Type B pancreatic cell (in vitro differentiated cells): ENCODE results near the gene PLSCR2. TPM values are rescaled to one million over a fixed set of nuclear protein-coding genes. Genes with fewer than 3 reads are reported as not detected.
"Not testable (repeated sequence)": the region's sequence is repeated elsewhere in the genome, so short reads cannot be mapped to it uniquely, and the experiment has no call there.

Source experiments
- DNase-seq: peaks from one replicate; pipeline ENCODE4 v3.0.0; 2021; ENCODE audit warnings: mixed read lengths; ENCODE audit not compliant: unreplicated experiment; ENCODE audit errors: extremely low spot score
- H3K27ac Mint-ChIP-seq: 2 replicates; pipeline ENCODE4 v1.8.0; 2021; ENCODE audit warnings: mild to moderate bottlenecking, mixed read lengths
- H3K27me3 Mint-ChIP-seq: 2 replicates; pipeline ENCODE4 v1.8.0; 2021; ENCODE audit warnings: mixed read lengths
- H3K36me3 Mint-ChIP-seq: 2 replicates; pipeline ENCODE4 v1.8.0; 2021; ENCODE audit warnings: mixed read lengths
- H3K4me1 Mint-ChIP-seq: one replicate; pipeline ENCODE4 v1.8.0; 2021; ENCODE audit warnings: mixed read lengths; ENCODE audit not compliant: unreplicated experiment
- H3K4me3 Mint-ChIP-seq: 2 replicates; pipeline ENCODE4 v1.8.0; 2021; ENCODE audit warnings: mild to moderate bottlenecking, mixed read lengths
- H3K9me3 Mint-ChIP-seq: 2 replicates; pipeline ENCODE4 v1.8.0; 2021; ENCODE audit warnings: mixed read lengths
- total RNA-seq: library from RNA; stranded (reverse); gene quantifications from 2 replicates; pipeline ENCODE4 v1.2.1, GENCODE V29; 2021; ENCODE audit warnings: low replicate concordance
- TF ChIP-seq, protein P1 (sequence below): fragments of 200-600 bp; sonication (generic); conservative IDR thresholded peaks from 2 replicates; pipeline ENCODE4 v1.5.0; 2021; ENCODE audit warnings: antibody characterized with exemption, mild to moderate bottlenecking

PLSCR2 gene
- total RNA-seq, 1 donor from 2014 or later, result not detected

- Mint-ChIP-seq H3K36me3 (no peaks in the 10 kb centered on the region), H3K27ac (no peak overlapping the region), H3K9me3 (no peaks in the 10 kb centered on the region), H3K4me3 (no peak overlapping the region), H3K4me1 (no peaks in the 10 kb centered on the region), H3K27me3 (no peaks in the 10 kb centered on the region)
- TF ChIP-seq, protein P1, sequence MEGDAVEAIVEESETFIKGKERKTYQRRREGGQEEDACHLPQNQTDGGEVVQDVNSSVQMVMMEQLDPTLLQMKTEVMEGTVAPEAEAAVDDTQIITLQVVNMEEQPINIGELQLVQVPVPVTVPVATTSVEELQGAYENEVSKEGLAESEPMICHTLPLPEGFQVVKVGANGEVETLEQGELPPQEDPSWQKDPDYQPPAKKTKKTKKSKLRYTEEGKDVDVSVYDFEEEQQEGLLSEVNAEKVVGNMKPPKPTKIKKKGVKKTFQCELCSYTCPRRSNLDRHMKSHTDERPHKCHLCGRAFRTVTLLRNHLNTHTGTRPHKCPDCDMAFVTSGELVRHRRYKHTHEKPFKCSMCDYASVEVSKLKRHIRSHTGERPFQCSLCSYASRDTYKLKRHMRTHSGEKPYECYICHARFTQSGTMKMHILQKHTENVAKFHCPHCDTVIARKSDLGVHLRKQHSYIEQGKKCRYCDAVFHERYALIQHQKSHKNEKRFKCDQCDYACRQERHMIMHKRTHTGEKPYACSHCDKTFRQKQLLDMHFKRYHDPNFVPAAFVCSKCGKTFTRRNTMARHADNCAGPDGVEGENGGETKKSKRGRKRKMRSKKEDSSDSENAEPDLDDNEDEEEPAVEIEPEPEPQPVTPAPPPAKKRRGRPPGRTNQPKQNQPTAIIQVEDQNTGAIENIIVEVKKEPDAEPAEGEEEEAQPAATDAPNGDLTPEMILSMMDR, result no peak
- no peak for DNase-seq
Measured at GRCh38 chr3:146454796-146455195, 14.6 kb downstream of the PLSCR2 start.

DNA sequence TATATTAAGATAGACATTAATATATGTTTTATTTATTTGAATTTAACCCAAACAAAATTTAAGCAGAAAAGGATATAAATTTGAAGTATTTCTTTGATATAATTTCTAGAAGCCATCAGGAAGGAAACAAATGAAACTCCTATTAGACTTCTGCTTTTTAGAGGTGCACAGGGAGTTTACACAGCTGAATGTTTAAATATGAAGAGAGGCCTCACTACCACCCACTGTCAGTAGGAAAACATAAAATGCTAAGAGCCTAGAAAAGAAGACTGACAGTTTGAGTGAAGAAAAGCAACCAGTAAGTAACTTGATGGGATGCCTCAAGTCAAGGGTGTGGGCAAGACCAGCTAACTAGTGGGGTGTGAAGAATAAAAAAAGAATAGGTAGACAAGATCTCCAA lies 19.7 kb downstream of the PLSCR2 start:
- Mint-ChIP-seq H3K4me3 (no peak overlapping the region), H3K9me3 (no peaks in the 10 kb centered on the region), H3K27me3 (no peaks in the 10 kb centered on the region), H3K27ac (no peak overlapping the region), H3K36me3 (no peaks in the 10 kb centered on the region), H3K4me1 (no peaks in the 10 kb centered on the region)
- TF ChIP-seq, protein P1, result no peak
- no peak for DNase-seq

DNA sequence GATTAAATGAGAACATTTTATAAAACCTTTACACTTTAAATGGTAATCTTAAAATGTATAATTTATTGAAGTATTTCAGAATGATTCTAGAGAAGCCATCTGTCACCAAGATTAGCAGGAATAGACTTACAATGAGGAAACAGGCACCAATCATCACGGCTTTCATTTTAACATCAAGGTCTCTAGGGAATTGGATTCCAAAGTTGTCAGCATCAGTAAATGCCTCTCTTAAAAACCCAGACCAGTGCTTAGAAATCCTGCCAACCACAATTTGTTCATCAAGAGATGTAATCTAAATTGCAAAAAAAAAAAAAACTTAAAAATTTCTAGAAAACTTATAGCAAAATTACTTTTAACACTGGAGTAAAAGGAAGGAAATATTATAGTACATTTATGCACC lies 20.3 kb downstream of the PLSCR2 start:
- no peak overlapping the region for H3K4me3 Mint-ChIP-seq
- no peak for DNase-seq
- no peaks in the 10 kb centered on the region for H3K4me1 Mint-ChIP-seq
- TF ChIP-seq, protein P1, result no peak
- H3K36me3 Mint-ChIP-seq, result no peaks in the 10 kb centered on the region
- H3K9me3 Mint-ChIP-seq, result no peaks in the 10 kb centered on the region
- H3K27me3 Mint-ChIP-seq, result no peaks in the 10 kb centered on the region
- no peak overlapping the region for H3K27ac Mint-ChIP-seq

DNA sequence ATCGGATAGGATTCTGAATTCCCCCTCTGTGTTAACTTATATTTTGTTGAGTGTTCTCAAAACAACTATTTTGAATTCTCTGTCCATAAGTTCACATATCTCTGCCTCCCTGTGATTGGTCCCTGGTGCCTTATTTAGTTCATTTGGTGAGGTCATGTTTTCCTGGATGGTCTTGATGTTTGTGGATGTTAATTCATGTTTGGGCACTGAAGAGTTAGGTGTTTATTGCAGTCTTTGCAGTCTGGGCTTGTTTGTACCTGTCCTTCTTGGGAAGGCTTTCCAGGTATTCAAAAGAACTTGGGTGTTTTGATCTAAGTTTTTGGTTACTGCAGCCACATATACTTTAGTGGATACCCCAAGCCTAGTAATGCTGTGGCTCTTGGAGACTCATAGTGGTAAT lies 23.3 kb downstream of the PLSCR2 start:
- Mint-ChIP-seq H3K27me3 (no peaks in the 10 kb centered on the region), H3K27ac (no peak overlapping the region), H3K4me1 (no peaks in the 10 kb centered on the region), H3K4me3 (no peak overlapping the region), H3K36me3 (no peaks in the 10 kb centered on the region), H3K9me3 (no peaks in the 10 kb centered on the region)
- no peak for DNase-seq
- TF ChIP-seq, protein P1, result no peak

- not testable (repeated sequence) for H3K36me3 Mint-ChIP-seq, H3K4me3 Mint-ChIP-seq, H3K4me1 Mint-ChIP-seq, H3K27me3 Mint-ChIP-seq, H3K27ac Mint-ChIP-seq, H3K9me3 Mint-ChIP-seq, DNase-seq
Measured at GRCh38 chr3:146440310-146440709, 29.1 kb downstream of the PLSCR2 start.

- no peak overlapping the region for H3K4me3 Mint-ChIP-seq
- no peaks in the 10 kb centered on the region for H3K4me1 Mint-ChIP-seq
- no peaks in the 10 kb centered on the region for H3K9me3 Mint-ChIP-seq
- H3K36me3 Mint-ChIP-seq, result no peaks in the 10 kb centered on the region
- no peaks in the 10 kb centered on the region for H3K27me3 Mint-ChIP-seq
- DNase-seq, result no peak
- TF ChIP-seq, protein P1, result no peak
- no peak overlapping the region for H3K27ac Mint-ChIP-seq
Measured at GRCh38 chr3:146432066-146432465, 37.3 kb downstream of the PLSCR2 start.
